Peyer's patch (tissue), 4 donors: Measurements from ENCODE around the gene ABHD12B. TPM values are rescaled to one million over a fixed set of nuclear protein-coding genes. Genes with fewer than 3 reads are reported as not detected.

Experiments
- DNase-seq, 3 donors: peaks; one replicate each; pipeline ENCODE4 v3.0.0-alpha.2; 2017 to 2019
- H3K27ac ChIP-seq, 4 donors: fragments of 200-600 bp; sonication (generic); one replicate each; pipeline ENCODE4 v1.5.1; 2016 to 2019
- H3K27me3 ChIP-seq, 2 donors: fragments of 200-600 bp; sonication (generic); one replicate each; pipeline ENCODE4 v1.5.1; 2019
- H3K36me3 ChIP-seq, 3 donors: fragments of 200-600 bp; sonication (generic); one replicate each; pipeline ENCODE4 v1.5.1; 2016 to 2019
- H3K4me1 ChIP-seq, 4 donors: fragments of 200-600 bp; sonication (generic); one replicate each; pipeline ENCODE4 v1.5.1; 2016 to 2019
- H3K4me3 ChIP-seq, 4 donors: fragments of 200-600 bp; sonication (generic); 1 replicate in 3 of 4; 2 replicates in 1 of 4; pipeline ENCODE4 v1.5.1; 2016 to 2019; ENCODE audit warnings: mild to moderate bottlenecking in 1 of 4
- H3K9me3 ChIP-seq, 4 donors: fragments of 200-600 bp; sonication (generic); one replicate each; pipeline ENCODE4 v1.5.1; 2016 to 2019; ENCODE audit warnings: mild to moderate bottlenecking in 1 of 4
- CTCF ChIP-seq, 6 experiments: fragments of 450-650 bp in 4 of 6; fragments of 200-600 bp in 2 of 6; sonication (generic) in 1 of 6; IDR thresholded peaks; one replicate each; pipeline ENCODE4 v1.5.1; 2017 to 2019; ENCODE audit warnings: antibody characterized with exemption in 6 of 6, mild to moderate bottlenecking in 3 of 6, moderate library complexity in 1 of 6
- POLR2A ChIP-seq, 2 donors: fragments of 450-650 bp; IDR thresholded peaks; one replicate each; pipeline ENCODE4 v1.5.1; 2017; ENCODE audit warnings: antibody characterized with exemption in 2 of 2, mild to moderate bottlenecking in 2 of 2, moderate library complexity in 2 of 2
- total RNA-seq, 4 donors: library from RNA; depleted of rRNA; stranded (reverse); fragments of >200 nt; gene quantifications; one replicate each; pipeline ENCODE4 v1.1.0, GENCODE V29; 2016

The ABHD12B gene
- total RNA-seq, 4 donors from 2014 or later, result not detected

- no peaks in the 10 kb centered on the region for H3K4me1 ChIP-seq
- no peak overlapping the region for H3K27ac ChIP-seq
- H3K36me3 ChIP-seq, result no peaks in the 10 kb centered on the region
- no peaks in the 10 kb centered on the region for H3K27me3 ChIP-seq
- no peak for DNase-seq
- H3K9me3 ChIP-seq, result no peaks in the 10 kb centered on the region
- no peak overlapping the region for H3K4me3 ChIP-seq
- TF ChIP-seq POLR2A (IDR thresholded peaks at IDR 0.05) (no peak), CTCF (IDR thresholded peaks at IDR 0.05) (no peak)
These were observed 48.8 kb downstream of the ABHD12B start for GRCh38 chr14:50920482-50921230.

- TF ChIP-seq POLR2A (IDR thresholded peaks at IDR 0.05) (no peak), CTCF (IDR thresholded peaks at IDR 0.05) (no peak)
- Histone ChIP-seq H3K36me3 (no peaks in the 10 kb centered on the region), H3K9me3 (no peaks in the 10 kb centered on the region), H3K4me3 (no peak overlapping the region), H3K27me3 (no peaks in the 10 kb centered on the region), H3K4me1 (no peaks in the 10 kb centered on the region), H3K27ac (no peak overlapping the region)
- no peak for DNase-seq
These were observed 51.0 kb downstream of the ABHD12B start for GRCh38 chr14:50922803-50923202.

- H3K36me3 ChIP-seq, result peaks cover 0 to 4% (median 0%) of the 10 kb centered on the region in 3 donors
- H3K4me3 ChIP-seq, result no peak overlapping the region
- TF ChIP-seq CTCF (IDR thresholded peaks at IDR 0.05) (no peak), POLR2A (IDR thresholded peaks at IDR 0.05) (no peak)
- no peak for DNase-seq
- H3K9me3 ChIP-seq, result no peaks in the 10 kb centered on the region
- no peak overlapping the region for H3K27ac ChIP-seq
- H3K27me3 ChIP-seq, result no peaks in the 10 kb centered on the region
- no peaks in the 10 kb centered on the region for H3K4me1 ChIP-seq
These were observed 52.4 kb downstream of the ABHD12B start for GRCh38 chr14:50924236-50924635.

GRCh38 chr14:50924843-50925242, 53.0 kb downstream of the ABHD12B start:
- no peak for TF ChIP-seq CTCF (IDR thresholded peaks at IDR 0.05)
- no peak for TF ChIP-seq POLR2A (IDR thresholded peaks at IDR 0.05)

GRCh38 chr14:50926851-50927386, 55.1 kb downstream of the ABHD12B start:
- TF ChIP-seq POLR2A (IDR thresholded peaks at IDR 0.05), result no peak
- no peak for TF ChIP-seq CTCF (IDR thresholded peaks at IDR 0.05)
- no peak overlapping the region for H3K27ac ChIP-seq
- H3K4me3 ChIP-seq, result no peak overlapping the region
- H3K4me1 ChIP-seq, result no peaks in the 10 kb centered on the region
- H3K36me3 ChIP-seq, result peaks cover 0 to 9% (median 0%) of the 10 kb centered on the region in 3 donors
- DNase-seq, result no peak
- no peaks in the 10 kb centered on the region for H3K27me3 ChIP-seq
- no peaks in the 10 kb centered on the region for H3K9me3 ChIP-seq

More at GRCh38 chr14:50924843-50925242, 53.0 kb downstream of the ABHD12B start:
- H3K27me3 ChIP-seq, result no peaks in the 10 kb centered on the region
- no peaks in the 10 kb centered on the region for H3K9me3 ChIP-seq
- H3K4me3 ChIP-seq, result no peak overlapping the region
- H3K4me1 ChIP-seq, result no peaks in the 10 kb centered on the region
- DNase-seq, result no peak
- no peak overlapping the region for H3K27ac ChIP-seq
- H3K36me3 ChIP-seq, result peaks cover 0 to 6% (median 0%) of the 10 kb centered on the region in 3 donors
